Left lung (tissue), 10 donors: ENCODE results near the gene CNOT4. TPM values are rescaled to one million over a fixed set of nuclear protein-coding genes. Genes with fewer than 3 reads are reported as not detected.
"Not testable (repeated sequence)": the region's sequence is repeated elsewhere in the genome, so short reads cannot be mapped to it uniquely, and the experiment has no call there.

Source experiments
- ATAC-seq: fragments of 200-7000 bp; cut with Tn5 transposase; one replicate; pipeline ENCODE4 v1.9.1; 2020; ENCODE audit warnings: moderate library complexity
- DNase-seq, 4 donors: peaks; one replicate each; pipeline ENCODE4 v3.0.0-alpha.2; 2013 to 2020
- H3K27ac ChIP-seq, 2 donors: fragments of 200-600 bp; sonication (generic) in 1 of 2; one replicate each; pipeline versions ENCODE4 v1.5.0 to v1.8.0; 2020 to 2021
- H3K27me3 ChIP-seq, 2 donors: fragments of 200-600 bp; sonication (generic) in 1 of 2; one replicate each; pipeline versions ENCODE4 v1.5.0 to v1.8.0; 2020 to 2021
- H3K36me3 ChIP-seq, 2 donors: fragments of 200-600 bp; sonication (generic) in 1 of 2; one replicate each; pipeline versions ENCODE4 v1.5.0 to v1.8.0; 2020 to 2021
- H3K4me1 ChIP-seq, 2 donors: fragments of 200-600 bp; one replicate each; pipeline ENCODE4 v1.8.0; 2021
- H3K4me3 ChIP-seq, 2 donors: fragments of 200-600 bp; sonication (generic) in 1 of 2; one replicate each; pipeline versions ENCODE4 v1.5.0 to v1.8.0; 2020 to 2021; ENCODE audit warnings: mild to moderate bottlenecking in 1 of 2
- H3K9me3 ChIP-seq, 2 donors: fragments of 200-600 bp; sonication (generic) in 1 of 2; one replicate each; pipeline versions ENCODE4 v1.5.0 to v1.8.0; 2020 to 2021
- intact Hi-C, 2 donors: fragments of 100-400 bp; cut with DNase I; formaldehyde crosslinking; loops; one replicate each; pipeline versions ENCODE4 v1.11.2 to v1.14.2; 2022
- polyA plus RNA-seq, 6 donors: library from polyadenylated mRNA; unstranded; fragments of 120-200 nt; gene quantifications; one replicate each; pipeline ENCODE4 v1.2.1, GENCODE V29; 2013; ENCODE audit not compliant: insufficient read length in 6 of 6
- total RNA-seq, 2 donors: library from RNA; stranded (reverse); fragmentation: NEBNext Ultra II Directional; extraction: Animal tissue kit (Norgen Biotek cat#: 25700); gene quantifications; one replicate each; pipeline ENCODE4 v1.2.1, GENCODE V29; 2021
- TF ChIP-seq, protein P1 (sequence below), 2 donors: fragments of 200-600 bp; sonication (generic) in 1 of 2; IDR thresholded peaks; one replicate each; pipeline versions ENCODE4 v1.5.0 to v1.8.0; 2021; ENCODE audit warnings: antibody characterized with exemption in 2 of 2
- donor health status: DM: no; HTN: yes; CAD: no.
- donor health status: DM: no; HTN: no; CAD: no.

Gene CNOT4
- total and polyA plus RNA-seq, 8 donors = 21.6 to 35.4 (median 33.6) TPM

DNA sequence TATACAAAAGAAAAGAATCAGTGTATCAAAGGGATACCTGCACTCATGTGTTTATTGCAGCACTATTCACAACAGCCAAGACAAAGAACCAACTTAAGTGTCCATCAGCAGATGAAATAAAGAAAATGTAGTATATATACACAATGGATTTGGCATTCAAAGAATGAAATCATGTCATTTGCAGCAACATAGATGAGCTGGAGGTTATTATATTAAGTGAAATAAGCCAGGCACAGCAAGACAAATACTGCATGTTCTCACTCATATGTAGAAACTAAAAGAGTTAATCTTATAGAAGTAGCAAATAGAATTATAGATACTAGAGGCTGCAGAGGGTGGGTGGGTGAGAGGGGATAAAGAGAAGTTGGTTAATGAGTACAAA, 28.3 kb downstream of the CNOT4 start:
- no peaks in the 10 kb centered on the region for H3K9me3 ChIP-seq
- no peak overlapping the region for H3K27ac ChIP-seq
- H3K36me3 ChIP-seq = peaks cover 0 to 8% of the 10 kb centered on the region in 2 donors
- TF ChIP-seq, protein P1, sequence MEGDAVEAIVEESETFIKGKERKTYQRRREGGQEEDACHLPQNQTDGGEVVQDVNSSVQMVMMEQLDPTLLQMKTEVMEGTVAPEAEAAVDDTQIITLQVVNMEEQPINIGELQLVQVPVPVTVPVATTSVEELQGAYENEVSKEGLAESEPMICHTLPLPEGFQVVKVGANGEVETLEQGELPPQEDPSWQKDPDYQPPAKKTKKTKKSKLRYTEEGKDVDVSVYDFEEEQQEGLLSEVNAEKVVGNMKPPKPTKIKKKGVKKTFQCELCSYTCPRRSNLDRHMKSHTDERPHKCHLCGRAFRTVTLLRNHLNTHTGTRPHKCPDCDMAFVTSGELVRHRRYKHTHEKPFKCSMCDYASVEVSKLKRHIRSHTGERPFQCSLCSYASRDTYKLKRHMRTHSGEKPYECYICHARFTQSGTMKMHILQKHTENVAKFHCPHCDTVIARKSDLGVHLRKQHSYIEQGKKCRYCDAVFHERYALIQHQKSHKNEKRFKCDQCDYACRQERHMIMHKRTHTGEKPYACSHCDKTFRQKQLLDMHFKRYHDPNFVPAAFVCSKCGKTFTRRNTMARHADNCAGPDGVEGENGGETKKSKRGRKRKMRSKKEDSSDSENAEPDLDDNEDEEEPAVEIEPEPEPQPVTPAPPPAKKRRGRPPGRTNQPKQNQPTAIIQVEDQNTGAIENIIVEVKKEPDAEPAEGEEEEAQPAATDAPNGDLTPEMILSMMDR (IDR thresholded peaks at IDR 0.05) = no peak
- H3K4me1 ChIP-seq = peaks cover 0 to 9% of the 10 kb centered on the region in 2 donors
- DNase-seq = no peak
- H3K4me3 ChIP-seq = no peak overlapping the region
- intact Hi-C loops = no loop called here
- ATAC-seq = no peak
- H3K27me3 ChIP-seq = no peaks in the 10 kb centered on the region

DNA sequence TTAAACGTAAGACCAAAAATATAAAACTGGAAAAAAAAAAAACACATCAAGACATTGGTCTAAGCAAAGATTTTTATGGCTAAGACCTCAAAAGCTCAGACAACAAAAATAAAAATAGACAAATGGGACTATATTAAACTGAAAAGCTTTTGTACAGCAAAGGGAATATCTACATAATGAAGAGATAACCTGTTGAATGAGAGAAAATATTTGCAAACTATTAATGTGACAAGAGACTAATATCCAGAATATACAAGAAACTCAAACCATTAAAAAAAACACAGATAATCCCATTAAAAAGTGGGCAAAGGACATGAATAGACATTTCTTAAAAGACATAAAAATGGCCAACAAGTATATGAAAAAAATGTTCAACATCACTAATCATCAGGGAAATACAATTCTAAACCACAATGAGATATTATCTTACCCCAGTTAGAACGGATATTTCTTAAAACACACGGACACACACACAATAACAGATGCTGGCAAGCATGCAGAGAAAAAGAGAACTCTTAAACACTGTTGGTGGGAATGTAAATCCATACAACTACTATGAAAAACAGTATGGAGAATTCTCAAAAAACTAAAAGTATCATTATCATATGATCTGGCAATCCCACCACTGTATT, 28.8 kb downstream of the CNOT4 start:
- ATAC-seq (no peak), DNase-seq (no peak)
- TF ChIP-seq, protein P1 (IDR thresholded peaks at IDR 0.05) = no peak
- intact Hi-C loops = no loop called here
- H3K36me3 ChIP-seq = peaks cover 0 to 8% of the 10 kb centered on the region in 2 donors
- no peak overlapping the region for H3K27ac ChIP-seq
- H3K9me3 ChIP-seq = no peaks in the 10 kb centered on the region
- no peaks in the 10 kb centered on the region for H3K27me3 ChIP-seq
- H3K4me3 ChIP-seq = no peak overlapping the region
- H3K4me1 ChIP-seq = peaks cover 0 to 9% of the 10 kb centered on the region in 2 donors

DNA sequence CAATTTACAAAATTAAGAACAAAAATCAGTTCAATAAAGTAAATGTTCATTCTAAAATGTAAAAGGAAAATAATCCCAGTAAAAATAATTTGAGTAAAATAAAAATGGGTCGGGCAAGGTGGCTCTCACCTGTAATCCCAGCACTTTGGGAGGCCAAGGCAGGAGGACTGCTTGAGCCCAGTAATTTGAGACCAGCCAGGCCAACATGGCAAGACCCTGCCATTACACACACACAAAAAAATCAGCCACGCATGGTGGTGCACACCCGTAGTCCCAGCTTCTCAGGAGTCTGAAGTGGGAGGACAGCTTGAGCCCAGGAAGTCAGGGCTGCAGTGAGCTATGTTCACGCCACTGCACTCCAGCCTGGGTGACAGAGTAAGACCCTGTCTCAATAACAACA, 34.4 kb downstream of the CNOT4 start:
- Histone ChIP-seq H3K36me3 (no peaks in the 10 kb centered on the region), H3K27ac (no peak overlapping the region), H3K4me1 (no peaks in the 10 kb centered on the region), H3K27me3 (no peaks in the 10 kb centered on the region), H3K9me3 (no peaks in the 10 kb centered on the region), H3K4me3 (no peak overlapping the region)
- no peak for ATAC-seq
- intact Hi-C loops = no loop called here
- TF ChIP-seq, protein P1 (IDR thresholded peaks at IDR 0.05) = no peak
- DNase-seq = no peak

DNA sequence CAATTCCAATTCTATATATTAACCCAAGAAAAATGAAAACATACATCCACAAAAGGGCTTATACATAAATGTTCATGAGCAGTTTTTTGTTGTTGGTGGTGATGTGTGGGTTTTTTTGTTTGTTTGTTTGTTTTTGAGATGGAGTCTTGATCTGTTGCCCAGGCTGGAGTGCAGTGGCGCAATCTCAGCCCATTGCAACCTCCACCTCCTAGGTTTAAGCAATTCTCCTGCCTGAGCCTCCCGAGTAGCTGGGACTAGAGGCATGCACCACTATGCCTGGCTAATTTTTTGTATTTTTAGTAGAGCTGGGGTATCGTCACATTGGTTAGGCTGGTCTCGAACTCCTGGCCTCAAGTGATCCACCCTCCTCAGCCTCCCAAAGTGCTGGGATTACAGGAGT, 40.2 kb downstream of the CNOT4 start:
- H3K27me3 ChIP-seq, H3K36me3 ChIP-seq, DNase-seq, H3K9me3 ChIP-seq, ATAC-seq, H3K4me3 ChIP-seq, intact Hi-C loops, H3K27ac ChIP-seq, H3K4me1 ChIP-seq: not testable (repeated sequence)

- intact Hi-C loops = no loop called here
These were observed 42.6 kb downstream of the CNOT4 start for GRCh38 chr7:135467207-135467711.

More at GRCh38 chr7:135467207-135467711, 42.6 kb downstream of the CNOT4 start:
- Histone ChIP-seq H3K27ac (no peak overlapping the region), H3K9me3 (no peaks in the 10 kb centered on the region), H3K27me3 (no peaks in the 10 kb centered on the region), H3K4me1 (no peaks in the 10 kb centered on the region), H3K36me3 (no peaks in the 10 kb centered on the region), H3K4me3 (no peak overlapping the region)
- DNase-seq = no peak
- ATAC-seq = peak; percentile 83
- TF ChIP-seq, protein P1 (IDR thresholded peaks at IDR 0.05) = no peak
